HEK293 (cell line): ENCODE measurements around the gene ARF5.
A peak's percentile ranks its signal among the peaks of the same experiment; 100 is the strongest.

Experiments used
- CTCF ChIA-PET: fragments of 350-600 bp; formaldehyde crosslinking; extraction: SDS; loops from one replicate; lab custom pipeline; 2021; ENCODE audit warnings: antibody characterized with exemption; lab: Yijun Ruan, JAX
- POLR2A ChIA-PET: fragments of 300-600 bp; formaldehyde crosslinking; extraction: SDS; loops from one replicate; lab custom pipeline; 2020; ENCODE audit warnings: antibody characterized with exemption, inconsistent platforms; lab: Yijun Ruan, JAX
- H3K27ac ChIP-seq: fragments of 200-500 bp; sonication (Bioruptor generic); 2 replicates; pipeline ENCODE4 v1.5.1; 2014; ENCODE audit warnings: low read depth, low read length, control low read depth, inconsistent platforms; ENCODE audit errors: extremely low read depth
- H3K36me3 ChIP-seq, 2 experiments: fragments of 200-500 bp in 1 of 2; sonication (Bioruptor generic) in 1 of 2; 1 replicate in 1 of 2; 2 replicates in 1 of 2; pipeline ENCODE4 v1.5.1; 2014 to 2017; ENCODE audit warnings: inconsistent platforms in 2 of 2, low read length in 2 of 2; ENCODE audit not compliant: control insufficient read depth in 2 of 2, insufficient read depth in 1 of 2
- H3K4me1 ChIP-seq: fragments of 200-500 bp; sonication (Bioruptor generic); 2 replicates; pipeline ENCODE4 v1.5.1; 2014; ENCODE audit warnings: mild to moderate bottlenecking, low read length, inconsistent platforms; ENCODE audit not compliant: control insufficient read depth, insufficient read depth
- H3K4me3 ChIP-seq: 2 replicates; pipeline ENCODE4 v1.5.1; 2011; ENCODE audit warnings: low read depth, mild to moderate bottlenecking, control low read depth, low read length, moderate library complexity
- H3K9me3 ChIP-seq: fragments of 200-500 bp; sonication (Bioruptor generic); 2 replicates; pipeline ENCODE4 v1.5.1; 2014; ENCODE audit warnings: low read depth, low read length, inconsistent platforms; ENCODE audit not compliant: control insufficient read depth, insufficient read depth
- ATF2 ChIP-seq: fragments of 450-650 bp; formaldehyde crosslinking; IDR thresholded peaks from 2 replicates; pipeline ENCODE4 v1.5.1; 2016; ENCODE audit warnings: missing biosample characterization, missing genetic modification characterization, low read depth
- GLI4 ChIP-seq: fragments of 450-650 bp; formaldehyde crosslinking; IDR thresholded peaks from 2 replicates; pipeline ENCODE4 v1.5.1; 2016; ENCODE audit warnings: missing biosample characterization, missing genetic modification characterization
- KLF10 ChIP-seq: fragments of 450-650 bp; IDR thresholded peaks from 2 replicates; pipeline ENCODE4 v1.5.1; 2018; ENCODE audit warnings: missing biosample characterization, mild to moderate bottlenecking, missing genetic modification characterization
- KLF16 ChIP-seq: fragments of 450-650 bp; formaldehyde crosslinking; IDR thresholded peaks from 2 replicates; pipeline ENCODE4 v1.5.1; 2017; ENCODE audit warnings: missing biosample characterization, missing genetic modification characterization
- PRDM1 ChIP-seq: fragments of 450-650 bp; formaldehyde crosslinking; IDR thresholded peaks from 2 replicates; pipeline ENCODE4; 2016; ENCODE audit warnings: missing biosample characterization, missing genetic modification characterization
- SETDB1 ChIP-seq: IDR thresholded peaks from one replicate; pipeline ENCODE4 v1.6.1; 2017; ENCODE audit warnings: mild to moderate bottlenecking, low read length, moderate library complexity, mixed read lengths; ENCODE audit not compliant: insufficient read length
- YY1 ChIP-seq: fragments of 450-650 bp; formaldehyde crosslinking; IDR thresholded peaks from 2 replicates; pipeline ENCODE4 v1.5.1; 2018; ENCODE audit warnings: missing biosample characterization, missing genetic modification characterization
- ZBTB21 ChIP-seq: fragments of 450-650 bp; formaldehyde crosslinking; IDR thresholded peaks from 2 replicates; pipeline ENCODE4 v1.5.1; 2017; ENCODE audit warnings: missing biosample characterization, missing genetic modification characterization
- ZBTB26 ChIP-seq: fragments of 450-650 bp; formaldehyde crosslinking; optimal IDR thresholded peaks from 2 replicates; pipeline ENCODE3; 2016; ENCODE audit warnings: missing biosample characterization, mild to moderate bottlenecking, missing genetic modification characterization
- ZBTB6 ChIP-seq: fragments of 450-650 bp; formaldehyde crosslinking; IDR thresholded peaks from 2 replicates; pipeline ENCODE4 v1.5.1; 2017; ENCODE audit warnings: missing biosample characterization, missing genetic modification characterization
- ZBTB8A ChIP-seq: fragments of 450-650 bp; formaldehyde crosslinking; IDR thresholded peaks from 2 replicates; pipeline ENCODE4 v1.5.1; 2016; ENCODE audit warnings: missing biosample characterization, missing genetic modification characterization
- ZFHX2 ChIP-seq: fragments of 450-650 bp; formaldehyde crosslinking; conservative IDR thresholded peaks from 2 replicates; pipeline ENCODE4 v1.5.1; 2016; ENCODE audit warnings: missing biosample characterization, missing genetic modification characterization
- ZFP37 ChIP-seq: fragments of 450-650 bp; formaldehyde crosslinking; IDR thresholded peaks from 2 replicates; pipeline ENCODE4 v1.5.1; 2016; ENCODE audit warnings: missing biosample characterization, missing genetic modification characterization
- ZIC2 ChIP-seq: fragments of 450-650 bp; formaldehyde crosslinking; IDR thresholded peaks from 2 replicates; pipeline ENCODE4 v1.5.1; 2016; ENCODE audit warnings: missing biosample characterization, missing genetic modification characterization
- ZNF157 ChIP-seq: fragments of 450-650 bp; formaldehyde crosslinking; IDR thresholded peaks from 2 replicates; pipeline ENCODE4 v1.5.1; 2016; ENCODE audit warnings: missing biosample characterization, missing genetic modification characterization
- ZNF19 ChIP-seq: fragments of 450-650 bp; formaldehyde crosslinking; IDR thresholded peaks from 2 replicates; pipeline ENCODE4; 2016; ENCODE audit warnings: missing biosample characterization, missing genetic modification characterization, low read depth
- ZNF280D ChIP-seq: fragments of 450-650 bp; formaldehyde crosslinking; IDR thresholded peaks from 2 replicates; pipeline ENCODE4 v1.5.1; 2016; ENCODE audit warnings: missing biosample characterization, missing genetic modification characterization
- ZNF324 ChIP-seq: fragments of 450-650 bp; formaldehyde crosslinking; IDR thresholded peaks from 2 replicates; pipeline ENCODE4 v1.5.1; 2016; ENCODE audit warnings: missing biosample characterization, missing genetic modification characterization
- ZNF518A ChIP-seq: fragments of 450-650 bp; formaldehyde crosslinking; conservative IDR thresholded peaks from 2 replicates; pipeline ENCODE4 v1.5.1; 2016; ENCODE audit warnings: low read depth, missing biosample characterization, missing genetic modification characterization
- ZNF561 ChIP-seq: fragments of 450-650 bp; IDR thresholded peaks from 2 replicates; pipeline ENCODE4 v1.5.1; 2018; ENCODE audit warnings: missing biosample characterization, missing genetic modification characterization, borderline replicate concordance
- ZNF580 ChIP-seq: fragments of 450-650 bp; formaldehyde crosslinking; IDR thresholded peaks from 2 replicates; pipeline ENCODE4 v1.5.1; 2016; ENCODE audit warnings: missing biosample characterization, missing genetic modification characterization
- ZNF76 ChIP-seq: fragments of 450-650 bp; formaldehyde crosslinking; IDR thresholded peaks from 2 replicates; pipeline ENCODE4; 2016; ENCODE audit warnings: low read depth, missing biosample characterization, missing genetic modification characterization, borderline replicate concordance
- ZSCAN30 ChIP-seq: fragments of 450-650 bp; IDR thresholded peaks from 2 replicates; pipeline ENCODE4 v1.5.1; 2018; ENCODE audit warnings: missing biosample characterization, mild to moderate bottlenecking, missing genetic modification characterization, moderate library complexity

ARF5 gene

GRCh38 chr7:127585044-127585953 is 2.9 kb upstream of the ARF5 start, which contains the start of gene GCC1:
GCC1 (minus strand) TSS chr7:127585596; CDS start chr7:127585182, 414 bp downstream.
- CTCF ChIA-PET: interaction anchor here (0.5 to 0.8 kb wide), 3 partner anchors 13 to 302 kb away, joined by 3 to 4 read pairs (median 3); no protein-coding TSS in a partner anchor
- Histone ChIP-seq H3K27ac (no peak within 1 kb of the TSS), H3K36me3 (peaks cover 0 to 48% of the 10 kb centered on the region in 2 experiments; a peak in 1 of 3 replicates), H3K4me1 (peaks cover 6% of the 10 kb centered on the region; the same call in 1 of the 2 replicates), H3K4me3 (peak within 1 kb of the TSS; percentile 91), H3K9me3 (no peaks in the 10 kb centered on the region)
- POLR2A ChIA-PET: interaction anchor here (0.9 to 2.1 kb wide), 3 partner anchors 12 to 147 kb away, joined by 3 to 6 read pairs (median 3); no protein-coding TSS in a partner anchor
- TF ChIP-seq ZBTB21 (tag by site-specific recombination) (peak; percentile 59; the same call in 1 of the 2 replicates), ZFHX2 (peak; percentile 52), PRDM1 (tag by site-specific recombination) (no peak), ZNF580 (0 out of 2 replicates have a peak, but pooled peaks have one; percentile 7), ZBTB6 (tag by site-specific recombination) (0 out of 2 replicates have a peak, but pooled peaks have one; percentile 19), ZBTB8A (peak; percentile 58; the same call in 1 of the 2 replicates), ZNF19 (no peak), ZNF76 (tag by site-specific recombination) (peak; percentile 56; the same call in 1 of the 2 replicates), ZFP37 (tag by site-specific recombination) (peak; percentile 81), ZSCAN30 (tag by site-specific recombination) (peak; percentile 62; the same call in 1 of the 2 replicates), KLF16 (peak; percentile 86), ZNF518A (peak; percentile 65), ZNF157 (tag by site-specific recombination) (no peak), ZNF561 (peak; percentile 68; the same call in 1 of the 2 replicates), ZNF280D (tag by site-specific recombination) (0 out of 2 replicates have a peak, but pooled peaks have one; percentile 76), KLF10 (0 out of 2 replicates have a peak, but pooled peaks have one; percentile 24), ZIC2 (tag by site-specific recombination) (peak; percentile 75), ZNF324 (0 out of 2 replicates have a peak, but pooled peaks have one; percentile 23), ZBTB26 (peak; percentile 43), GLI4 (tag by site-specific recombination) (0 out of 2 replicates have a peak, but pooled peaks have one; percentile 27), YY1 (tag by site-specific recombination) (no peak), ATF2 (tag by site-specific recombination) (peak; percentile 98), SETDB1 (peak; percentile 20)
